K562 (cell line): ENCODE measurements around the gene ZRANB3. TPM values are rescaled to one million over a fixed set of nuclear protein-coding genes. Genes with fewer than 3 reads are reported as not detected.

Source experiments
- ATAC-seq: fragments of 200-7000 bp; cut with Tn5 transposase; 3 replicates; pipeline ENCODE4 v1.9.1; 2020; ENCODE audit warnings: moderate library complexity
- BruUV-seq: library from RNA; stranded (reverse); fragments of 400-500 nt; replicated peaks from 2 replicates; lab custom pipeline; 2021; lab: Mats Ljungman, UMichigan
- CTCF ChIA-PET: fragments of 300-600 bp; formaldehyde crosslinking; extraction: SDS; loops from one replicate; lab custom pipeline; 2021; ENCODE audit warnings: low intra/inter-chr PET ratio; lab: Yijun Ruan, JAX
- POLR2A ChIA-PET: fragments of 300-600, 350-650 bp; sonication (Branson Sonifier 250); formaldehyde crosslinking; extraction: SDS; loops from one replicate; lab custom pipeline; 2021; ENCODE audit warnings: antibody characterized with exemption, inconsistent platforms; lab: Yijun Ruan, JAX
- DNase-seq, 4 experiments: peaks; one replicate each; pipeline versions ENCODE4 v3.0.0 to v3.0.0-alpha.2; 2011 to 2018; ENCODE audit warnings: low spot score in 3 of 4, mixed read lengths in 3 of 4; ENCODE audit errors: extremely low read depth in 1 of 4
- FAIRE-seq: peaks from 2 replicates; lab custom pipeline; 2011; peaks lifted over from hg19 to GRCh38; lab: Jason Lieb, UNC
- H2AFZ ChIP-seq: 2 replicates; pipeline ENCODE4 v1.6.0; 2011; ENCODE audit warnings: low read depth, low read length, control low read depth, inconsistent platforms
- H3K27ac ChIP-seq: fragments of 200-600 bp; 3 replicates; pipeline ENCODE4 v1.8.0; 2011; ENCODE audit warnings: low read depth, mild to moderate bottlenecking, control low read depth, inconsistent platforms, low read length, moderate library complexity, mixed read lengths; ENCODE audit errors: extremely low read depth
- H3K27me3 ChIP-seq, 2 experiments: fragments of 300-600 bp in 1 of 2; 2 replicates in 1 of 2; 3 replicates in 1 of 2; pipeline versions ENCODE4 v1.6.0 to v1.8.0; 2011; ENCODE audit warnings: inconsistent platforms in 2 of 2, low read length in 2 of 2, mild to moderate bottlenecking in 1 of 2, mixed read lengths in 1 of 2, moderate library complexity in 1 of 2; ENCODE audit not compliant: control insufficient read depth in 2 of 2, insufficient read depth in 2 of 2
- H3K36me3 ChIP-seq: fragments of 300-600 bp; 3 replicates; pipeline ENCODE4 v1.8.0; 2011; ENCODE audit warnings: mild to moderate bottlenecking, low read length, inconsistent platforms; ENCODE audit not compliant: control insufficient read depth, insufficient read depth
- H3K4me1 ChIP-seq, 2 experiments: fragments of 200-600 bp in 1 of 2; replicated peaks in 1 of 2; 2 replicates in 1 of 2; 3 replicates in 1 of 2; pipeline versions ENCODE4 v1.5.1 to v1.8.0; 2011; ENCODE audit warnings: inconsistent platforms in 2 of 2, low read length in 2 of 2, mild to moderate bottlenecking in 1 of 2, mixed read lengths in 1 of 2, moderate library complexity in 1 of 2; ENCODE audit not compliant: control insufficient read depth in 2 of 2, insufficient read depth in 2 of 2
- H3K4me2 ChIP-seq: 2 replicates; pipeline ENCODE4 v1.6.1; 2011; ENCODE audit warnings: low read length, control low read depth, inconsistent platforms, mixed read lengths; ENCODE audit not compliant: insufficient read depth
- H3K4me3 ChIP-seq: fragments of 200-600 bp; sonication (generic), shearing (Covaris generic); 2 replicates; pipeline ENCODE4 v1.5.1; 2016; ENCODE audit warnings: control low read depth, inconsistent platforms
- H3K79me2 ChIP-seq: fragments of 200-600 bp; 3 replicates; pipeline ENCODE4 v1.8.0; 2011; ENCODE audit warnings: low read length, inconsistent platforms; ENCODE audit not compliant: control insufficient read depth, insufficient read depth
- H3K9ac ChIP-seq, 2 experiments: 2 replicates each; pipeline versions ENCODE4 v1.6.0 to v1.6.1; 2011; ENCODE audit warnings: low read depth in 2 of 2, low read length in 2 of 2, control low read depth in 1 of 2, inconsistent platforms in 1 of 2, mild to moderate bottlenecking in 1 of 2, mixed read lengths in 1 of 2; ENCODE audit not compliant: insufficient read depth in 1 of 2
- H3K9me1 ChIP-seq: one replicate; pipeline ENCODE4 v1.6.0; 2011; ENCODE audit warnings: inconsistent platforms, mild to moderate bottlenecking, low read length, moderate library complexity; ENCODE audit not compliant: control insufficient read depth, insufficient read depth
- H3K9me3 ChIP-seq: replicated peaks from 2 replicates; pipeline ENCODE4 v1.5.1; 2011; ENCODE audit warnings: low read depth, low read length, inconsistent platforms; ENCODE audit not compliant: control insufficient read depth, insufficient read depth
- H4K20me1 ChIP-seq: replicated peaks from 2 replicates; pipeline ENCODE4 v1.6.1; 2011; ENCODE audit warnings: low read length, inconsistent platforms, mixed read lengths; ENCODE audit not compliant: control insufficient read depth, insufficient read depth
- DDX20 ChIP-seq: fragments of 450-650 bp; IDR thresholded peaks from 2 replicates; pipeline ENCODE4 v1.6.1; 2016; ENCODE audit warnings: missing genetic modification characterization, low read depth, mild to moderate bottlenecking, missing compliant biosample characterization, moderate library complexity
- HEY1 ChIP-seq: fragments of 250-450 bp; sonication (Bioruptor Pico); IDR thresholded peaks from 2 replicates; pipeline ENCODE4 v1.5.0; 2020; ENCODE audit warnings: mild to moderate bottlenecking, moderate library complexity, borderline replicate concordance
- KDM2B ChIP-seq: fragments of 250-450 bp; sonication (Bioruptor Pico); IDR thresholded peaks from 2 replicates; pipeline ENCODE4 v1.8.0; 2021; ENCODE audit warnings: mild to moderate bottlenecking, moderate library complexity
- LCOR ChIP-seq: sonication (generic); formaldehyde crosslinking; IDR thresholded peaks from 2 replicates; pipeline ENCODE4 v1.8.0; 2022; ENCODE audit warnings: mild to moderate bottlenecking, missing genetic modification reagents
- MCM2 ChIP-seq: fragments of 450-650 bp; IDR thresholded peaks from 2 replicates; pipeline ENCODE4 v1.6.1; 2017; ENCODE audit warnings: low read depth, mild to moderate bottlenecking
- MTA1 ChIP-seq: fragments of 450-650 bp; IDR thresholded peaks from 2 replicates; pipeline ENCODE4 v1.6.1; 2017; ENCODE audit warnings: borderline replicate concordance
- MYC ChIP-seq, 2 experiments: fragments of 250-450 bp in 1 of 2; sonication (Bioruptor Pico) in 1 of 2; IDR thresholded peaks; 2 replicates each; pipeline versions ENCODE4 v1.5.1 to v1.6.1; 2012 to 2021; ENCODE audit warnings: low read depth in 2 of 2, borderline replicate concordance in 1 of 2, improper control_type of control experiment in 1 of 2, low read length in 1 of 2, mild to moderate bottlenecking in 1 of 2, moderate library complexity in 1 of 2
- TBL1XR1 ChIP-seq, 2 experiments: IDR thresholded peaks; 2 replicates each; pipeline ENCODE4 v1.6.1; 2012; ENCODE audit warnings: improper control_type of control experiment in 2 of 2, low read length in 2 of 2, mild to moderate bottlenecking in 1 of 2
- ZNF212 ChIP-seq: fragments of 450-650 bp; formaldehyde crosslinking; IDR thresholded peaks from 2 replicates; pipeline ENCODE4 v1.4.0; 2020; ENCODE audit warnings: mild to moderate bottlenecking
- WGBS: fragments of 100-300 bp; shearing (Covaris generic); methylation state at CpG from one replicate; pipeline ENCODE4 v1.1.6; 2016; ENCODE audit warnings: low coverage, mixed read lengths; ENCODE audit not compliant: insufficient coverage; ENCODE audit errors: missing lambda C conversion rate; 5-methylcytosine and 5-hydroxymethylcytosine counted together
- in situ Hi-C: fragments of 300-500 bp; cut with MboI; formaldehyde crosslinking; loops from 4 replicates; pipeline ENCODE4 v1.15.0; 2018; ENCODE audit warnings: inconsistent platforms, mixed read lengths
- intact Hi-C: fragments of 100-400 bp; cut with micrococcal nuclease; formaldehyde crosslinking; loops from 2 replicates; pipeline ENCODE4 v1.14.2; 2022
- polyA plus RNA-seq, 8 experiments: library from polyadenylated mRNA; depleted of rRNA in 4 of 8; stranded (reverse) in 5 of 8; unstranded in 3 of 8; fragments of >200 nt; fragmentation: Nextera tagmentation in 2 of 8; fragmentation: Illumina TruSeq in 1 of 8; extraction: Ambion mirVana in 2 of 8; extraction: Trizol in 1 of 8; gene quantifications; 2 replicates each; pipeline versions ENCODE4 v1.2.1 to v1.2.3, GENCODE V29; 2011 to 2014; ENCODE audit warnings: inconsistent platforms in 1 of 8, missing spikeins in 1 of 8
- total RNA-seq, 7 experiments: library from RNA; depleted of rRNA in 6 of 7; stranded (reverse); fragments of >200 nt in 6 of 7; fragmentation: Illumina TruSeq in 2 of 7; extraction: Trizol in 2 of 7; gene quantifications; 2 replicates each; pipeline versions ENCODE4 v1.2.1 to v1.2.3, GENCODE V29; 2011 to 2021; ENCODE audit warnings: low replicate concordance in 1 of 7
- TF ChIP-seq, protein P1 (sequence below), 2 experiments: fragments of 450-650 bp; IDR thresholded peaks; 2 replicates each; pipeline ENCODE4 v1.6.1; 2016
- TF ChIP-seq, protein P2 (sequence below): fragments of 250-450 bp; sonication (Bioruptor Pico); IDR thresholded peaks from 2 replicates; pipeline ENCODE4 v1.5.0; 2021; ENCODE audit warnings: mild to moderate bottlenecking, moderate library complexity
- TF ChIP-seq, protein P3 (sequence below): sonication (generic); IDR thresholded peaks from 2 replicates; pipeline ENCODE4 v1.6.1; 2016
- TF ChIP-seq, protein P4 (sequence below): fragments of 450-650 bp; formaldehyde crosslinking; conservative IDR thresholded peaks from 2 replicates; pipeline ENCODE4 v1.4.0; 2022; ENCODE audit warnings: mild to moderate bottlenecking, missing genetic modification characterization
- TF ChIP-seq, protein P5 (sequence below), 2 experiments: fragments of 250-450 bp in 1 of 2; fragments of 450-650 bp in 1 of 2; sonication (Bioruptor Pico) in 1 of 2; IDR thresholded peaks; 2 replicates each; pipeline versions ENCODE4 v1.6.1 to v1.8.0; 2016 to 2021; ENCODE audit warnings: mild to moderate bottlenecking in 2 of 2, moderate library complexity in 2 of 2, missing compliant biosample characterization in 1 of 2, missing genetic modification characterization in 1 of 2

Gene ZRANB3
- total and polyA plus RNA-seq, 9 of the 15 experiments (the other 6 are each of a cell fraction or from before 2014, with no cell fraction given): 8.6 to 21.3 (median 14.7) TPM

DNA sequence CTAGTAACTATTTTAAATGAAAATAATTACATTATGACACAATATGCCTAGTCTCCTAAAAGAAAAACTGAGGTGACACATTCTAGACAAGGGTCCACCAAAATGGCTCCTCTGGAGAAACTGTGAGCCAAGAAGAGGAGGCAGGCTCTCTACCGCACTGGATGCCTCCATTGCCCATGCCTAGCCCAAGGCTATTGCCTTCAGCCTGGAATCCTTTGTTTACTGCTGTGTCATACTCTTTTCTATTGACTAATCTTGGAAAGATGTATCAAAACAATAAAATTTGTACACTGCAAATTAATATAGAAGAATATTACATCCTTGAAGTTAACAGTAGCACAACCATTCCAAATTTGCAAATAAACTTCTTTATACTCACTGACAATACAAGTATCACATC lies 311.8 kb downstream of the ZRANB3 start:
- Histone ChIP-seq H3K4me1 (no peaks in the 10 kb centered on the region), H2AFZ (no peak overlapping the region), H3K4me3 (no peak overlapping the region), H3K27ac (no peak overlapping the region), H4K20me1 (no peaks in the 10 kb centered on the region), H3K9me3 (no peaks in the 10 kb centered on the region), H3K4me2 (no peak overlapping the region), H3K9me1 (no peaks in the 10 kb centered on the region), H3K9ac (no peak overlapping the region), H3K36me3 (no peaks in the 10 kb centered on the region), H3K27me3 (no peaks in the 10 kb centered on the region), H3K79me2 (no peaks in the 10 kb centered on the region)
- in situ Hi-C loops: no loop called here
- DNase-seq (no peak), FAIRE-seq (no peak), ATAC-seq (no peak)
- intact Hi-C loops: no loop called here
- ChIA-PET POLR2A (no interaction called here), CTCF (no interaction called here)
- 67% methylated on average over 1 of the region's 1 CpG for whole genome bisulfite sequencing
- no TSS peak for BruUV-seq
- TF ChIP-seq HEY1 (CRISPR knock-in tag) (no peak), DDX20 (tag) (no peak), KDM2B (no peak), ZNF212 (CRISPR knock-in tag) (no peak), TBL1XR1 (IDR thresholded peaks at IDR 0.05; ENCODE audit: low read length in 2 of 2) (no peak), MTA1 (no peak), MCM2 (no peak), MYC (IDR thresholded peaks at IDR 0.05; ENCODE audit: low read depth, low read length) (no peak), MYC (CRISPR knock-in tag; IDR thresholded peaks at IDR 0.05; ENCODE audit: borderline replicate concordance, low read depth) (no peak), LCOR (CRISPR knock-in tag) (no peak)
- TF ChIP-seq, protein P1, sequence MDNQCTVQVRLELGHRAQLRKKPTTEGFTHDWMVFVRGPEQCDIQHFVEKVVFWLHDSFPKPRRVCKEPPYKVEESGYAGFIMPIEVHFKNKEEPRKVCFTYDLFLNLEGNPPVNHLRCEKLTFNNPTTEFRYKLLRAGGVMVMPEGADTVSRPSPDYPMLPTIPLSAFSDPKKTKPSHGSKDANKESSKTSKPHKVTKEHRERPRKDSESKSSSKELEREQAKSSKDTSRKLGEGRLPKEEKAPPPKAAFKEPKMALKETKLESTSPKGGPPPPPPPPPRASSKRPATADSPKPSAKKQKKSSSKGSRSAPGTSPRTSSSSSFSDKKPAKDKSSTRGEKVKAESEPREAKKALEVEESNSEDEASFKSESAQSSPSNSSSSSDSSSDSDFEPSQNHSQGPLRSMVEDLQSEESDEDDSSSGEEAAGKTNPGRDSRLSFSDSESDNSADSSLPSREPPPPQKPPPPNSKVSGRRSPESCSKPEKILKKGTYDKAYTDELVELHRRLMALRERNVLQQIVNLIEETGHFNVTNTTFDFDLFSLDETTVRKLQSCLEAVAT (IDR thresholded peaks at IDR 0.05): no peak
- TF ChIP-seq, protein P2, sequence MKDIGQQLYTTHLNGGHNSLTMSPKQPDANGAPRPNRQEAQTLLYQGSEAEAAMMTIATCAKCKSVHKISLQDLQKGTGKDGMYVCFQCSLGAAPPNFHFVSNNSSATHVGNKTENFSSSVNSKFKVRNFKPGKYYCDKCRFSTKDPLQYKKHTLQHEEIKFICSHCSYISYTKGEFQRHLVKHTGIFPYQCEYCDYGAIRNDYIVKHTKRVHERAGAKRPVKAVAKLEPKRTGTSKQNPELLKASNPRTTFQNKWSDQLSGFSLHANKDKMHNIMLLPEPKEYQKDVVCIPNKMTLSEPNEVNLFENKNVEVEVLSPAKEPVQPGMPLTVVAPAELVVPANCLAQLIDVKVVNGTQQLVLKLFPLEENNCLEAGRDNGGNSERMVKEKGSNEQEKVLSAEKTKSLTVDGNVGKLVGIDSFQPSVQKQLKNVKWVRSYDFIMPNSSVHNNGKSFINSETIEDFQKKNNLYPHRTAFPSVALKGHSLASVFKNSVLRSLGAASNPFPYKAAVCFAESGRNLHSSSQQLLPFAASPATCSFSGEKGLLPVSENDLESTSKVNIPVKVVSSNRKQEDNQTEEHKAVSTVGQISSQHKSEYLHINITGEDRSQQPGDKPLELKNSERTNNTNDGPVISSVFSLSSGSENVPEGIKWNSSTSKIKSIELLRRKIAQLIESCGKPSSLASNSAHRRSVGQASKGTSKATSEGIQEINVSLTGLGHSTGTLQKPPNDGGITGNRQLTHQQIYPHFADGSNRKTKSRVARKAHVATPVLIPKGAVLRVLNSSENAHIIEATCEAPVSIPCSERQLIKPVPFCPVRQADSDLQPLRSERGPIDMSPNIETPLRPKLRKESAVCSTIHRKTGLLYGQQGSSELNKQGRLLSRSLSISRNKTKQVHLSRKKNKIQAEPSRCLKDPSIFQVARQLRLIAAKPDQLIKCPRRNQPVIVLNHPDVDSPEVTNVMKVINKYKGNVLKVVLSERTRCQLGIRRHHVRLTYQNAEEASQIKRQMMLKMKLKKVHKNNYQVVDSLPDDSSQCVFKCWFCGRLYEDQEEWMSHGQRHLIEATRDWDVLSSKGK (CRISPR knock-in tag): no peak
- TF ChIP-seq, protein P3, sequence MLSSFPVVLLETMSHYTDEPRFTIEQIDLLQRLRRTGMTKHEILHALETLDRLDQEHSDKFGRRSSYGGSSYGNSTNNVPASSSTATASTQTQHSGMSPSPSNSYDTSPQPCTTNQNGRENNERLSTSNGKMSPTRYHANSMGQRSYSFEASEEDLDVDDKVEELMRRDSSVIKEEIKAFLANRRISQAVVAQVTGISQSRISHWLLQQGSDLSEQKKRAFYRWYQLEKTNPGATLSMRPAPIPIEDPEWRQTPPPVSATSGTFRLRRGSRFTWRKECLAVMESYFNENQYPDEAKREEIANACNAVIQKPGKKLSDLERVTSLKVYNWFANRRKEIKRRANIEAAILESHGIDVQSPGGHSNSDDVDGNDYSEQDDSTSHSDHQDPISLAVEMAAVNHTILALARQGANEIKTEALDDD: no peak
- TF ChIP-seq, protein P4, sequence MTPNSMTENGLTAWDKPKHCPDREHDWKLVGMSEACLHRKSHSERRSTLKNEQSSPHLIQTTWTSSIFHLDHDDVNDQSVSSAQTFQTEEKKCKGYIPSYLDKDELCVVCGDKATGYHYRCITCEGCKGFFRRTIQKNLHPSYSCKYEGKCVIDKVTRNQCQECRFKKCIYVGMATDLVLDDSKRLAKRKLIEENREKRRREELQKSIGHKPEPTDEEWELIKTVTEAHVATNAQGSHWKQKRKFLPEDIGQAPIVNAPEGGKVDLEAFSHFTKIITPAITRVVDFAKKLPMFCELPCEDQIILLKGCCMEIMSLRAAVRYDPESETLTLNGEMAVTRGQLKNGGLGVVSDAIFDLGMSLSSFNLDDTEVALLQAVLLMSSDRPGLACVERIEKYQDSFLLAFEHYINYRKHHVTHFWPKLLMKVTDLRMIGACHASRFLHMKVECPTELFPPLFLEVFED (CRISPR knock-in tag): no peak
- TF ChIP-seq, protein P5, sequence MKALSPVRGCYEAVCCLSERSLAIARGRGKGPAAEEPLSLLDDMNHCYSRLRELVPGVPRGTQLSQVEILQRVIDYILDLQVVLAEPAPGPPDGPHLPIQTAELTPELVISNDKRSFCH (CRISPR knock-in tag; IDR thresholded peaks at IDR 0.05): no peak
- TF ChIP-seq, protein P5 (tag; IDR thresholded peaks at IDR 0.05): no peak
